HG03565 (cell line): ENCODE results near the gene CNTN5.
"Not testable (repeated sequence)": the region's sequence is repeated elsewhere in the genome, so short reads cannot be mapped to it uniquely, and the experiment has no call there.

Experiments
- ATAC-seq: cut with Tn5 transposase; IDR thresholded peaks from one replicate; pipeline ENCODE4 v1.9.1; 2021; ENCODE audit warnings: mild to moderate bottlenecking, moderate library complexity; ENCODE audit not compliant: unreplicated experiment

CNTN5 gene

DNA sequence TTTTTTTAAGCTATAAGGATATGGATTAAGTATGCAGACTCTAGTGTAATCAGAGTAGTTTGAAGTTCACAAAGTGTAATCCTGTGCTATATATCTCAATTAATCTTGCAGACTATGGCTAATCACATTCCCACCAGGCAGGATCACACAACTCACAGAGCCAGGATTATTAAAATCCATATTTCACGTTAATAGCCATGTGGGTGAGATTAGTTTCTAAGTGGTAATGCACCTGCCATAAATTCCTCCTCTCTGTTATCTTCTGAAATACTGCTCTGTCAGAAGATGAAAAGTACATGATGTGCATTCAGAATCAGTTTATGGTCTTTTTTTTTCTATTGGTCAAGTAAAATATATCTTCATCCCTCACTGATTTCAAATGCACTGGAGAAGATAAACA is 686.1 kb downstream of the CNTN5 start:
- ATAC-seq: no peak

DNA sequence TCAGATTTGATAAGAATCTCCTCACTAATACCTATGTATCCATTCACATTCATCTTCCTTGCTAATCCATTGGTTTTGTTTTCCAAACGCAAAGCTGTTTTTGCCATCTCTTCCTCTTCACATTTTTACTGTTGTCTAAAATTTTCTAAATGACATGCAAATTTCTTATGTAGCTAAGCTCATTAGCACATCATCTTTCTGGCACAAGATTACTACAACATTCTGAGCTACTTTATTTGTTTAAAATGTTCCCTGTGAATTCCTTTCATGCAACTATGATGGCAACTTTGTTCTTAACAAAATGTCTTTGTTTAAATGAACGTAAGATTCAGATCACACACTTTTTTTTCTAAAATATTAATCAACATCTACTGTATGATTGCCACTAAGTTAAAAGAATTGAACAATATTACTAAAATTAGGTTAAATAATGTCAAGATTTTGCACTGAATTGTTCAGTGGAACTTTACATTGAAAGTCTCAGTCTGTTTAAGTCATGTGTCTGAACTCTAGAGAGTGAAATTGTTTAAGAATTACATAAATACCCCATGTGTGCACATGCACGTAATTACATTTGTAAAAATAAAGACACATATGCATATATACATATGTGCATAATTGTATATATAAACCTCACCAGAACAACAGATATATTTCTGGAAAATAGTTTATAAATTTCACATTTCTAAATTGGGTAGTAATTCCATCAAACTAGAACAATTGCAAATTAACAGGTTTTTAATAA is 688.4 kb downstream of the CNTN5 start:
- no peak for ATAC-seq

DNA sequence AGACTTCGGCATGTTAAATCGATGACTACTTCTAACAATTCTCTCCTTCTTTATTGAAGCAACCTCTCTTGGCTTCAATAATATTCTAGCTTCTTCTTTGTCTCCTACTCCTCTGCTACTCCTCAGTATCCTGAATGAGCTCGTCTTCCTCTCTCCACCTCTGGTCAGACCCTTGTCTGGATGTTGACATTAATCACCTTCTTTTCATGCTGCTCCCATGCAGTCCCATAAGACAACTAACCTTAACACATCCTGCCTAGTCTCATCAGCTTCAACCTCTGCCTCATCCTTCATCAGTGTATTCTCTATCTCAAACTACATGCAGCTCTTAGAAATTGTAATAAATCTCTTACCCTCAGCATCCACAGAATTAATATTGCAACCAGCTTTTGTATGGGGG is 695.6 kb downstream of the CNTN5 start:
- ATAC-seq: no peak

DNA sequence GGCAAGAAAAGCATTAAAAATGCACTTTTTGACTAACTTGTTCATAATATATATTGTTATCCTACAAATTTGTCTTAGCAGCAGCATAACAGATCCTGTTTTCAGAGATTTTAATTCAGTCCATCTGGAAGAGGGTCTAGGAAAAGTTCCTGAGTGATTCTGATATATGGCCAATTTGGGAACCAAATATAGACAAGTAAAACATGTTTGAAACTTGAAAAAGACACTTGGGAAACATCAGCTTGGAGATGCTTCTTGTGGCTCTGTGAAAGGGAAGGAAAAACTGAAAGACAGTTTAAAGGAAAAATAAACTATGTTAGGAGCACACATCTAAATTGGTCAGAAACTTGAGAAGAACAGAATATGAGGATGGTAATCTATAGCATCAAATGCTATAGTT is 697.5 kb downstream of the CNTN5 start:
- no peak for ATAC-seq

DNA sequence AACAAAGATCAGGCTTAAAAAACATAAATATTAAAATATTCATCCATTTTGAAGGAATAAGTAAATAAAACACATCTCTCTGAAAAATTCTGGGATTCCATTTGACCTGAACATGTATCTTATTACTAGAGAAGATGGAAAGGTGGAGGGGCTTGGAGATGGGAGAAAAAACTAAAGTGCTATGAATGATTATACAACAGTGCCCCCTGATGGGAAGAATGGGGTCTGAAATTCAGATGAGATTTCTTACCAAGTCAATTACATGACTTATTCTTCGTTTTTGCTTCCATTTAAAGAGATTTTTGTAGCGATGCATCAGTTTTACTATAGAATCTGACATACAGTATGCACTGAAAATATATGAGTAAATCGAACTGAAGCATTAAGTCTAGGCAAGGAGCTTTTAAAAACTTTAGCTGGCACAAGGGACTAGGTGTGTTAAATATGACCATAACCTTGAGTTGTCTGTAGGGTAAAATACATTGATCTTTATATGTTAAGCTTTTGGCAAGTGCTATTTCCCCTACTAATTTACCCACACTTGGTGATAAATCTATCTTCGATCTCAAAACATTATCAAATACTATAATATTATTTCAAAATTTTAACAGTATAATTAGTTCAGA is 718.8 kb downstream of the CNTN5 start:
- peak; percentile 46 for ATAC-seq

DNA sequence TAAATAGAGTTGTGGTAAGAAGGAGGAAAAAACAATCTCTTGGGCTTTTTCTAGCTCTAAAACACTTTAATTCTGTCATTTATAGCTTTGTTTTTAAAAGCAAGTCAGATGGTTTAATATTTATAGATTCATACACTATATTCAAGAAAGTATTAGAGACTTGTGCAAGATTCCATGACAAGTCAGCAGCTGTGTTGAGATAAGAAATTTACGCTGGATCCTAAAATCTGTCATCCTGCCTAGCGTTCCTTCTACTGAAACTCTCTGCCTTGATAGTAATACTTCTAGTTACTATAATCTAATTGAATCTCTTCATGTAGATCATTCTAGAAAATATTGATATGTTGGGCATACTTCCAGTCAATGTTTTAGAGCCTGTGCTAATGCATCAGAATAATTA is 721.8 kb downstream of the CNTN5 start:
- ATAC-seq: no peak

DNA sequence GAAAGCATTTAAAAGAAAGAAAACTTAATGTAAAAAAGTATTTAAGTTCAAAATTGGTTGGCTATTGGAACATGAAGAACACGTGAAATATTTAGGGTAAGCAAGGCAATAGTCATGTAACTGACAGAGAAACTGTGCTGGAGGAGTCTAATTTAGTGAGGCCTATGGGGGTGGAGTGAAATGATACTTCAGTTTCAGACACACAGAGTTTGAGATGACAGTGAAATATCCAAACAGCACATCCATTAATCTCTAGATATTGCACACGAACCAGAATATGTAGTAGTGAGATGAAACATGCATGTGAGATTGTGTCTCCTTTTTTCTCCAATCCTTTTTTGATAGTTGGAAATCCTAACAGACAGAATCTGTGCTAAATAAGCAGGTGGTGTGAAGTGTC is 739.0 kb downstream of the CNTN5 start:
- ATAC-seq: no peak

DNA sequence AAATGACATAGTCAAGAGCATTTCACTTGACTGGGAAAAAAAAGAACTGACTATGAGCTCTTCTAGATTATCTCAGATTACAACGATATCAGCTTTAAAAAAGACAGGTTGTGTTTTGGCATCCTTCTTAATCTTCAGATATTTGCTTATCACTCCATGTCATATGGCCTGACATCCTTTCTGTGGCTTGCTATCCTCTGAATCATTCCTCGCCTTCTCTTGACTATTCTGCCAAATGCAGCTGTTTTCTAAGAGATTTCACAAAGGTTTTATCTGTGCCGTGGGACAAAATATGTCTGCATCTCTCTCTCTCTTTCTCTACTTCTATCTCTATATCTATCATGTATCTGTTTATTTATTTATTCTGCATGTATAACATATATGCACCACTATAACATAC is 746.1 kb downstream of the CNTN5 start:
- no peak for ATAC-seq

DNA sequence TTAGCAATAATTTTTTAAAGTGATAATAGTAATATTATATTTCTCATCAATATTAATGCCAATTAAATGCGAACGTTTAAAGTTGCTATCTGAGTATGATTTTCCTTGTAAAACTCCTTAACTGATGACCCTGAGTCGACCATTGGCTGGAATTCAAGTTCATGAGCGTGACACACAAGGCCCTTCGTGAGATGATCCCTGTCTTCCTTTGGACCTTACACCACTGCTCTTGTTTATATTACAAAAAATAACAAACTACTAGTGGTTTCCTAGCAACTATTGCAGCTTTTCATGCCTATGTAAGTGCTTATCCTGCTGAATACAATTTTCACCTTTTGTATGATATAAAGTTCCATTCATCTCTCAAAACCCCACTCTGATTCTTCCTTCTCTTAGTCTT is 752.9 kb downstream of the CNTN5 start:
- ATAC-seq: no peak

DNA sequence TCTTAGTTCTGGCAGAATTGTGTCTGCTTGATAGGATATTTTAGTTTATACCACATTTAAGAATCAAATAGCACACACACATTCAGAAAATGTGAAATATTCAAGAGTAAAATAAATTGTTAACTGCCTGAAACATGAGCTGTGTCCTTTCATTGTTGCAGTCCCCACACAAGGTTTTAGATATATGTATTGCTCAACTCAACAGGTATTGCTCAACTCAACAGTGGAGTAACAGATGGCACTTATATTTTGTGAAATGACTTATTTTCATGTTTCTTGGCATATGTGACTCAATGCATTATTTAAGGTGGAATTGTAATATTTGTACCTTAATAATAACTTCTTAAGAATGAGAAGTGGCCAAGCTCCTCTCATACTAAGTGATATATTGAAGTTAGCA is 760.3 kb downstream of the CNTN5 start:
- ATAC-seq: no peak

DNA sequence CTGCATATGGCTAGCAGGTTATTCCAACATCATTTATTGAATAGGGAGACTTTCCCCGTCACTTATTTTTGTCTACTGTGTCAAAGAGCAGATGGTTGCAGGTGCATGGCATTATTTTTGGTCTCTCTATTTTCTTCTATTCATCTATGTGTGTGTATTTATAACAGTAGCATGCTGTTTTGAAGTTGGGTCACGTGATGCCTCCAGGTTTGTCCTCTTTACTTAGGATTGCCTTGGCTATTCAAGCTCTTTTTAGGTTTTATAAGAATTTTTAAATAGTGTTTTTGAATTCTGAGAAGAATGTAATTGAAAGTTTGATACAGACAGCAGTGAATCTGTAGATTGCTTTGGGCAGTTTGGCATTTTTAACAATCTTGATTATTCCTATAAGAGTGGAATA is 770.6 kb downstream of the CNTN5 start:
- ATAC-seq: no peak

DNA sequence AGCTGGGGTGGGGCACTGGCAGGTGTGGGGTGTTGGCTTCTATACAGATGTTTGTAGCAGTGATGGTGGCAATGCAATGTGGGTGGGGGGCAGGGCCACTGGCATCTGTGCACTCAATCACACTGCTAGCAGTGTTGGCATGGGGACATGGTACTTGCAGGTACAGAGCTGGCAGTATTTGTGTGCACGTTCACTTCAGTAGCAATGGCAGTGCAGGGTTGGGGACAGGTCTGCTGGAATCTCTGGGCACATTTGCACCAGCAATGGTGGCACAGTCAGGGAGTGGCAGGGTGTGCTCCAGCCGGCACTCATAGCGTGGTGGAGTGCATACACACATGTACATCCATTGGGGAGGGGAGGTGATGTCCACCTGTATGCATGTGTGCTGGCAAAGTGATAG is 775.2 kb downstream of the CNTN5 start:
- ATAC-seq: no peak

DNA sequence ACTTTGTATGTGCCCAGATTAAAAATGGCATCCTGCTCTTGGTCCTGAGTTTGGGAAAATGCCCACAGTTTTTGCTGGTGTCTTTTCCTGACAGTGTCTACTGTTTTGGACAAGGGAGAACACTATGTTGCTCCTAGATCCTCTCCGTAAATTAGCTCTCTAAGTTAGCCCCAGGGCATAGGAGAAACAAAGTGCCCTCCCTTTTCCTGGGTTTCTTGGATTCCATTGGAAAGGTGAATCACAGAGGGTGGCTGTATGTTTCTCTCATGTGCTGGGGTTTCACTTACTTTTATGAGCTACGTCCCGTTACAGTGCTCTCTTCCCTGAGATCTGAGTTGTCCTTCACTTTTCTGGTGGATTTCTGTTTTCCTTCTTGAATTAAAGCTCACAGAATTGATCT is 782.8 kb downstream of the CNTN5 start:
- ATAC-seq: no peak

DNA sequence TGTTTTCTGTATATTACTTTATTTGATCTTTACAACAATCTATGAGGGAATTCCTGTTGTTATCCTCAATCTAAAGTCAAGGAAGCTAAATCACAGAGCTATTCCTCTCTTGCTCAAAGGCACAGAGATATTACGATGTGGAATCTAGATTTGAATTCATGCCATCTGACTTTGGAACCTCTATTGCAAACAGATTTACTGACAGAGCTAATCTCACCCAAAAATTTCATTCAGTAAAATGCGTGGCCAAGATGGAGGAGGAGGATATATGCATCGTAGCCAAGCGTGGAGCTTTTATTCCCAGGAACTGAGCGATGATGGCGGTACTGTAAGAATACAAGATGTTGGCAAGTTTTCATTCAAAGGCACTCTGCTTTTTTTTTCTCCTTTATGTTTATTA is 791.8 kb downstream of the CNTN5 start:
- ATAC-seq: no peak

DNA sequence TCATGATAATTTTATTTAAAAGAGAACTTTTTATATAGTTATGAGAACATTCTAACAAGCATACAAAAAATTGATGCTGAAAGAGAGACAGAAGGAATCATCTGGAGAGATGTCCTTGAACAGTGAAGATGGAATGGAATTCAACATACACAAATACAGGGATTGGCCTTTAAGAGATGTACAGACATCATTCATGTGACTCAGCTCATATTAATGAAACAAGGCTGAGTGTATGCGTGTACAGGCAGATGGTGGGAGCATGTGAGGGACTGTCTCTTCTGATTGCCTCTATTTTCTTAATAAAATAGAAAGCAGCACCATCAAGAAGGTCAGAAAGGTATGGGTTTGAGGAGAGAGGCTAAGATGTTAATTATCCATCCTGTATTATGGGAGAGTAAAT is 793.3 kb downstream of the CNTN5 start:
- ATAC-seq: no peak

DNA sequence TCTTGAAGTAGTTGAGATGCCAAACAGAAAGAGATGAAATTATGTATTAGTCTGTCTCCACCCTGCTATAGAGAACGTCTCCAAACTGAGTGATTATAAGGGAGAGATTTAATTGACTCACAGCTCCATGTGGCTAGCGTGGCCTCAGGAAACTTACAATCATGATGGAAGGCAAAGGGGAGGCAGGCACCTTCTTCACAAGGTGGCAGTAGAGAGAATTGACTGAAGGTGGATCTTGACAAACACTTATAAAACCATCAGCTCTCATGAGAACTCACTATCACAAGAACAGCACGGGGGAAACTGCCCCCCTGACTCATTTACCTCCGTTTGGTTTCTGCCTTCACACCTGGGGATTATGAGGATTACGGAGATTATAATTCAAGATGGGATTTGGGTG is 794.0 kb downstream of the CNTN5 start:
- ATAC-seq: no peak

DNA sequence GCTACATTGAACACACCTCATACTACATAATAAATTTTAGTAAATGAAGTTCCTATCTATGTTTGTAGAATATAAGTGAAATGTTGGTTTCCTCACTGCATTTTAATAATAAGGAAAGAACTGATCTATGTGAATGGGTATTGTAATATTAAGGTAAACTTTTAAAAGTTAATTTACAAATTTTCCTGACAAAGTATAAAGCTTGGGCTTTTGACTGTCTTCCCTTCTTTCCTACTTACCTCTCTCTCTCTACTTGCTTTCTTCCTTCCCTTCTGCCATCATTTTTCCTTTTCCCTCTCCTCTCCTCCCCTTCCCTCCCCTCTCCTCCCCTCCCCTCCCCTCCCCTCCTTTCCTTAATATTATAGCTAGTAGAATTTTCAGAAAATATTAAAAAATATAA is 798.2 kb downstream of the CNTN5 start:
- ATAC-seq: no peak

DNA sequence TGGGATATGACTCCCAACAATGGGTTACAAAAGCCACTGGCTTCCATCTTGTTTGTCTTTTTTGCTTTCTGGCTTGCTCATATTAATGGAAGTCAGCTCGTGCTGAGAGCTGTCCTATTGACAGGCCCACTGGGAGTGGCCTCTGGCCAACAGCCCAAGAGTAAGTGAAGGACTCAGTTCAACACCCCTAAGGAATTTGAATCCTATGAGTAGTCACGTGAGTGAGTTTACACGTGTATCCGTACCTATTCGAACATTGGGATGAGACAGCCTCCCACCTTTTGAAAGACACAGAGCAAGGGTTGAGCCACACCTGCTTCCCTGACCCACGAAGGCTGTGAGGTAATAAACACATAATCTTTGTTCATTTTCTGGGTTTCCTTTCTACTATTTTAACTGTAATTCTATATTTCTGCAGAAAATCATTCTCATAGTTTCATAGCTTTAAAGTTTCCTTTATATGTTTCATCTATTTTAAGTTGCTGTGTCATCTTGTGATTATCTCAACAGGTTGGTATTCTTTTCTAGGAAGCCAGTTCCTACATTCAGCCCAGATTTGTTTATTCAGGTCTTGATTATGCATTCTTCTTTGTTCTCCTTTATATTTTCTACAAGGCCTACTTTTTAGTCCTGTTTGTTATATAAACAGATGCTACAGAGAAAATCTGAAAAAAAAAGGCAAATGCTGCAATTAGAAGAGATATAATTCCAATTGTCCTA is 802.3 kb downstream of the CNTN5 start:
- ATAC-seq: no peak

DNA sequence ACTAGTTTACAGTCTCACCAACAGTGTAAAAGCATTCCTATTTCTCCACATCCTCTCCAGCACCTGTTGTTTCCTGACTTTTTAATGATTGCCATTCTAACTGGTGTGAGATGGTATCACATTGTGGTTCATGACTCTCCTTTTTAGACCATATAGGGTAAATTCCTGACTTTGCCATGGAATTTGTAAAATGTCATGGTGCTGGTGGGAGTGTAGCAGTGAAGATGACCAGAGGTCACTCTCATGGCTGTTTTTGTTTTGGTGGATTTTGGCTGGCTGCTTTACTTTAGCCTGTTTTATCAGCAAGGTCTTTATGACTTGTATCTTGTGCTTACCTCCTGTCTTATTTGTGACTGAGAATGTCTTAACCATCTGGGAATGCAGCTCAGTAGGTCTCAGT is 816.0 kb downstream of the CNTN5 start:
- not testable (repeated sequence) for ATAC-seq

DNA sequence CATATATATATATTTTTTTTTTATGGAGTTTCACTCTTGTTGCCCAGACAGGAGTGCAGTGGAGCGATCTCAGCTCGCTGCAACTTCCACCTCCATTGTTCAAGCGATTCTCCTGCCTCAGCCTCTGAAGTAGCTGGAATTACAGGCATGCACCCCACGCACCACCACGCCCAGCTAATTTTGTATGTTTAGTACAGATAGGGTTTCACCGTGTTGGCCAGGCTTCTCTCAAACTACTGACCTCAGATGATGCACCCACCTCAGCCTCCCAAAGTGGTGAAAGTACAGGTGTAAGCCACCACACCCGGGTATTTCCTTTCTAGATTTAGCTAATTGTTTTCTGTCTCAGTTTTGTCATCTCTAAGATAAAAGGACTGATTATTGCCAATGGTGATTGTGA is 821.1 kb downstream of the CNTN5 start:
- ATAC-seq: no peak

DNA sequence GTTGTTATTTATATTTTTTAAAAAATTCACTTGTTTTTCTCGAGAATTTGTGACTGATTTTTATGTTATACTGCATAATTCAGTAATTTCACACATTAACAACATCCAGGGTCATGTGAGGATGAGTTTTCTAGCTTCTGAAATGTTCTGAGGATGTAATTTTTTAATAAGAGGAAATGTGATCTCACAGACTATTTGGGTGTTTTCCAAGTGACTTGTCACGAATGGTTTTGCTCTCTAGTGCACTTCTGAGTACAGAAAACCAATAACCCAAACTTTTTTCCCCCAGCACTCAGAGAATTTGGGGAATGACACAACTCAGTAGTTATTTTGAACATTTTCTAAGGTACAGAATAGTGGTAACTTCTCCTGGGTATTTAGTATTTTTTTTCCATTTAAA is 845.2 kb downstream of the CNTN5 start:
- ATAC-seq: no peak

DNA sequence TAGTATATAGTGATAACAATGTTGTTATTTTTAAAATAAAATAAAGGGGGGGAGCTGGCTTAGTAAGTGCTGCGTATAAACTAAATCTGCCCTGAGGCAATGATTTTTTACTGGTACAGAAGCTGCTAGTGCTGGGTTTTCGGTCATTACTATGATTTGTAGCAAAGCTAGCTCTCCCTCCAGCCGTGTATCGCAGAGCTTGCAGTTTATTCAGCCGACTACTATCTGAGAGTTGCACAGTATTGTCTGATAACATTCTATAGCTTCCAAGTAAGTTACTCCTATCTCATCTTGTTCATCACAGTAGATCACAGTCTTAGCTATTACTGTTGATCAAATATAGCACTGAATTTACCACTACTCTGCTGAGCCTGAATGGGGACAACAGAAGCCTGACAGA is 860.9 kb downstream of the CNTN5 start:
- no peak for ATAC-seq
